OCI-LY3 (cell line): ENCODE measurements around the gene STAP1.

Experiments
- CTCF ChIP-seq: fragments of 200-600, 300-600 bp; sonication (generic); IDR thresholded peaks from 2 replicates; pipeline ENCODE4 v1.5.1; 2014; ENCODE audit warnings: antibody characterized with exemption, low read length, low read depth
- EZH2phosphoT487 ChIP-seq: fragments of 200-600 bp; shearing (Covaris generic); IDR thresholded peaks from 2 replicates; pipeline ENCODE4 v1.6.1; 2018; ENCODE audit warnings: antibody characterized with exemption, mixed run types, low read depth

GRCh38 chr4:67616478-67616877 is 58.0 kb downstream of the STAP1 start:
- TF ChIP-seq CTCF (no peak), EZH2phosphoT487 (no peak)
